LNCaP clone FGC (cell line): ENCODE data around the gene CTXN1.
A peak's percentile ranks its signal among the peaks of the same experiment; 100 is the strongest.

Experiments
- DNase-seq: peaks from one replicate; pipeline ENCODE4 v3.0.0-alpha.2; 2011; ENCODE audit warnings: low read depth
- H3K4me3 ChIP-seq: 2 replicates; pipeline ENCODE4 v1.5.1; 2011; ENCODE audit warnings: mild to moderate bottlenecking, low read depth, low read length, control low read depth
- CTCF ChIP-seq: IDR thresholded peaks from 2 replicates; pipeline ENCODE4 v1.5.1; 2012; ENCODE audit warnings: mild to moderate bottlenecking; ENCODE audit not compliant: control insufficient read depth, insufficient read depth; ENCODE audit errors: extremely low read depth

Gene CTXN1

DNA sequence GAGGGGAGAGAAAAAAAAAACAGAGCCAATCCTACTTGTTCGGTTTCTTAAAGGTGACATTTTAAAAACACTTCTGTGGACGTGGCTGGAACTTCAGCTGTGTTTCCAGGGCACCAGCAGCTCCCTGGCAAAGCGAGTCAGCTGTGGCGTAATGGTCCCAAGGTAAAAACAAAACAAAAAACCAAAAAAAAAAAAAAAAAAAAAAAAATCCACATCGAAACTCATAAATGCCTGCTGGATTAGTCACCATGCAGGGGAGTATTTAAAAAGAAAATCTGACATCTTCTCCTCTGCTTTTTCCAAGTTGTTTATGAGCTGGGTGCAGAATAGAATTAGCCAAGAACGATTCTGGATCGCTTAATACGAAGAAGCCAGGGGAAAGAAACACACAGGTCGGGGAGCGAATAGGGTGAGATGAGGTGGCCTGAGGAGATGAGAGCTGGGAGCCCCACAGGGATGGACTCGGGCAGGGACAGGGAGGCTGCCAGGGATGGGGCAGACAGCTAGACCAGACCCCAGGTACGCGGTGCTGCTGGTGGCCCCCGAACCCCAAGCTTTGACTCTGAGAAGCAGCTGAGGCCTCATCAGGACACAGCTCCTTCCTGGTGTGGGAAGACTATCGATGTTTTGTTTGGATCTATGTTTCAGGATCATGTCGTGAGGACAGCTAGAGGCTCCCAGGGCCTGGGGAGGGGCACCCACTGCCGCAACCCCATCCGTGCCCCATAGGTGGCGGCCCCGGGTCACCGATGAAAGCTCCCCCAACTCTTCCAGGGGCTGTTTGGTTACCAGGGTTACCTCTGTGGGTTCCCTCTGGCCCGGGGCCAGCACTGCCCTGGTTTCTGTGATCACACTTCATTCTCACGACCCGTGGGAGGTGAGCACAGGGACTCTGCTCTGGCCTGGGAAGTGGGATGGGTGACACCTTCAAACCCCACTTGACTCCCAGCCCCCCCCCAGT, 3.1 kb upstream of the CTXN1 start:
- TF ChIP-seq CTCF = 0 out of 2 replicates have a peak, but pooled peaks have one; percentile 10
- DNase-seq = no peak
- H3K4me3 ChIP-seq = no peak overlapping the region

DNA sequence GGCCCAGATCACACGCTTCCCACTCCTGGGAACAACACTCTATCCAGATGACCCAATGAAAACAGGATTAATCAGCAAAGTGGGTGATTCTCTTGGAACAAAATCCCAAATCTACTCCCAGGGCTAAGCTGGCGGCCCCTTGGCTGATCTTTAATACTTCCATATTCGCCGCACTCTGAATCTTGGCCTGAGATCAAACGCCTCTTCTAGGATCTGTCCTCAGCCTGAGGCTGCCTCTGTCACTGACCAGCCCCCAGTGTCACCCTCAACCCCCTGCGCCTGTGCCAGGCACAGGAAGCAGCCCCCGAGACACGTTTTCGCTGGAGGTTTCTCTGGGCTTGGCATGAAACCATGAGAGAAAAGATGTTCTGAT, 2.4 kb upstream of the CTXN1 start:
- no peak for DNase-seq
- TF ChIP-seq CTCF = no peak
- H3K4me3 ChIP-seq = no peak overlapping the region

- H3K4me3 ChIP-seq = no peak overlapping the region
- no peak for TF ChIP-seq CTCF
- no peak for DNase-seq
Measured at GRCh38 chr19:7927605-7928333, 1.8 kb upstream of the CTXN1 start.

- TF ChIP-seq CTCF = no peak
- no peak overlapping the region for H3K4me3 ChIP-seq
- DNase-seq = no peak
Measured at GRCh38 chr19:7926727-7927604, 1.0 kb upstream of the CTXN1 start.

DNA sequence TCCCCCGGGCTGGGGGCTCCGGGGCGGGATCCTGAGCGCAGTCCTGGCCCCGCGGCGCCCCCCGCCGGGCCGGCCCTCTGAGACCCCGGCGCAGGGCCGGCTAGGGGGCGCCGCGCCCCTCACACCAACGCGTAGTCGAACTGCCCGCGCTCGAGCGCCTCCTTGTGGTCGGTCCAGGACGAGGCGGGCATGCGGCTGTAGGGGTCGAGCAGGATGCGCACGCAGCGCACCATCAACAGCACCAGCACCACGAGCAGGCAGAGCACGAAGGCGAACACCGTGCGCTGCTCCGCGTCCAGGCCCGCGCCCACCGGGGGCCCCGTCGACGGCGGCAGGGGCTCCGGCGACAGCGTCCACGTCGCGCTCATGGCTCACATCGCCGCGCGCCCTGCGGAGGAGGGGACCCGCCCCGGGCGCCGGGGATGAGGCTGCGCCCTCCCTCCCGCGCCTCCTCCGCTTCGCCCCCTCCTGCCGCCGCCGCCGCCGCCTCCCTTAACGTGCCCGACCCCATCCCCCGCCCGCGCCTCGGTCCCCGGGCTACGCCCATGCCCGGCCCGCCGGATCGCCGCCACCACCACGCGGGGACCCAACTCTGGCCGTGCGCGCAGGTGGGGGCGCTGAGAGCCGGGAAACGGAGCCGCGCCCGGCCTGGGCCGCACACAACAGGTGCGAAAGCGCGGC, 624 bp downstream of the CTXN1 start:
- peak overlapping the region; percentile 41 for H3K4me3 ChIP-seq
- DNase-seq = no peak
- peak; percentile 93 for TF ChIP-seq CTCF

GRCh38 chr19:7924651-7925170, 1.2 kb downstream of the CTXN1 start:
- no peak for TF ChIP-seq CTCF
- H3K4me3 ChIP-seq = peak overlapping the region; percentile 27; the same call in 1 of the 2 replicates
- DNase-seq = no peak
